B cell (primary cell): ENCODE measurements around the gene VPS45. TPM values are rescaled to one million over a fixed set of nuclear protein-coding genes. Genes with fewer than 3 reads are reported as not detected.

ENCODE experiments used
- ATAC-seq: fragments of 200-7000 bp; cut with Tn5 transposase; one replicate; pipeline ENCODE4 v1.10.0; 2021; ENCODE audit warnings: low read depth, mild to moderate bottlenecking, moderate number of reproducible peaks, moderate library complexity
- CTCF ChIA-PET: fragments of 350-600 bp; sonication (Branson Sonifier 250); formaldehyde crosslinking; loops from one replicate; lab custom pipeline; 2021; ENCODE audit warnings: antibody characterized with exemption, inconsistent platforms; lab: Charles Lee
- POLR2A ChIA-PET: fragments of 350-600 bp; sonication (Branson Sonifier 250); formaldehyde crosslinking; loops from one replicate; lab custom pipeline; 2021; ENCODE audit warnings: antibody characterized with exemption; lab: Charles Lee
- DNase-seq: peaks from one replicate; pipeline ENCODE4 v3.0.0; 2013
- H2AFZ ChIP-seq: 2 replicates; pipeline ENCODE4 v1.6.1; 2012; ENCODE audit warnings: mild to moderate bottlenecking, low read depth, low read length; ENCODE audit not compliant: insufficient read depth, poor library complexity, severe bottlenecking
- H3K27ac ChIP-seq, 2 donors: 1 replicate in 1 of 2; 2 replicates in 1 of 2; pipeline ENCODE4 v1.5.1; 2012 to 2013; ENCODE audit warnings: low read length in 2 of 2, mild to moderate bottlenecking in 2 of 2, moderate library complexity in 1 of 2
- H3K27me3 ChIP-seq, 4 experiments: fragments of 200-600 bp in 1 of 4; sonication (generic) in 1 of 4; replicated peaks in 1 of 4; 1 replicate in 2 of 4; 2 replicates in 2 of 4; pipeline versions ENCODE4 v1.6.1 to v1.7.0; 2013 to 2016; ENCODE audit warnings: low read length in 3 of 4, mild to moderate bottlenecking in 2 of 4, mixed read lengths in 1 of 4, moderate library complexity in 1 of 4; ENCODE audit not compliant: insufficient read depth in 4 of 4, control insufficient read depth in 3 of 4; ENCODE audit errors: control extremely low read depth in 1 of 4
- H3K36me3 ChIP-seq, 2 experiments: replicated peaks in 1 of 2; 1 replicate in 1 of 2; 2 replicates in 1 of 2; pipeline versions ENCODE4 v1.6.1 to v1.7.1; 2013; ENCODE audit warnings: low read length in 1 of 2; ENCODE audit not compliant: insufficient read depth in 2 of 2, control insufficient read depth in 1 of 2; ENCODE audit errors: control extremely low read depth in 1 of 2, extremely low read depth in 1 of 2
- H3K4me1 ChIP-seq, 2 donors: fragments of 200-600 bp in 1 of 2; sonication (generic) in 1 of 2; 1 replicate in 1 of 2; 2 replicates in 1 of 2; pipeline versions ENCODE4 v1.5.1 to v1.6.1; 2013 to 2017; ENCODE audit warnings: low read length in 2 of 2; ENCODE audit not compliant: control insufficient read depth in 2 of 2, insufficient read depth in 2 of 2
- H3K4me2 ChIP-seq: replicated peaks from 2 replicates; pipeline ENCODE3; 2012; ENCODE audit warnings: mild to moderate bottlenecking, low read depth, low read length; ENCODE audit not compliant: poor library complexity, severe bottlenecking
- H3K4me3 ChIP-seq, 5 experiments: fragments of 200-600 bp in 1 of 5; sonication (generic) in 1 of 5; 1 replicate in 3 of 5; 2 replicates in 2 of 5; pipeline versions ENCODE4 v1.5.1 to v1.7.0; 2011 to 2016; ENCODE audit warnings: low read length in 4 of 5, mild to moderate bottlenecking in 4 of 5, low read depth in 2 of 5, control low read depth in 1 of 5, moderate library complexity in 1 of 5; ENCODE audit not compliant: insufficient read depth in 1 of 5; ENCODE audit errors: control extremely low read depth in 1 of 5, extremely low read depth in 1 of 5
- H3K79me2 ChIP-seq: fragments of 200-600 bp; sonication (generic); one replicate; pipeline ENCODE4 v1.6.0; 2016; ENCODE audit warnings: low read length; ENCODE audit not compliant: control insufficient read depth, insufficient read depth
- H3K9ac ChIP-seq: fragments of 200-600 bp; sonication (generic); 2 replicates; pipeline ENCODE4 v1.6.1; 2017; ENCODE audit warnings: mild to moderate bottlenecking, low read length, moderate library complexity
- H3K9me3 ChIP-seq, 3 donors: one replicate each; pipeline versions ENCODE4 v1.6.1 to v1.7.1; 2013; ENCODE audit warnings: low read length in 2 of 3; ENCODE audit not compliant: control insufficient read depth in 2 of 3, insufficient read depth in 1 of 3; ENCODE audit errors: control extremely low read depth in 1 of 3
- H4K20me1 ChIP-seq: 2 replicates; pipeline ENCODE4 v1.6.0; 2012; ENCODE audit warnings: mild to moderate bottlenecking, low read length; ENCODE audit not compliant: insufficient read depth, control insufficient read depth, poor library complexity, severe bottlenecking
- H3K27ac Mint-ChIP-seq: one replicate; pipeline ENCODE4 v1.8.0; 2021; ENCODE audit warnings: mixed read lengths
- H3K27me3 Mint-ChIP-seq: one replicate; pipeline ENCODE4 v1.8.0; 2021; ENCODE audit warnings: mixed read lengths
- H3K4me1 Mint-ChIP-seq: one replicate; pipeline ENCODE4 v1.8.0; 2021; ENCODE audit warnings: mixed read lengths
- H3K4me3 Mint-ChIP-seq: one replicate; pipeline ENCODE4 v1.8.0; 2021; ENCODE audit warnings: mixed read lengths
- H3K9me3 Mint-ChIP-seq: one replicate; pipeline ENCODE4 v1.8.0; 2022; ENCODE audit warnings: mixed read lengths; ENCODE audit not compliant: insufficient read depth
- CTCF ChIP-seq: fragments of 200-600 bp; IDR thresholded peaks from one replicate; pipeline ENCODE4 v1.8.0; 2022; ENCODE audit warnings: antibody characterized with exemption, mild to moderate bottlenecking
- EZH2 ChIP-seq: IDR thresholded peaks from 2 replicates; pipeline ENCODE4 v1.6.1; 2012; ENCODE audit warnings: borderline replicate concordance, low read depth, mild to moderate bottlenecking, moderate library complexity, low read length; ENCODE audit not compliant: insufficient read depth, poor library complexity, severe bottlenecking
- WGBS: methylation state at CpG from one replicate; pipeline ENCODE4 v1.1.5; 2013; ENCODE audit warnings: missing lambda C conversion rate; ENCODE audit not compliant: insufficient coverage; 5-methylcytosine and 5-hydroxymethylcytosine counted together
- intact Hi-C: fragments of 100-400 bp; cut with micrococcal nuclease; formaldehyde crosslinking; loops from one replicate; pipeline ENCODE4 v1.10.0; 2022
- polyA plus RNA-seq: library from polyadenylated mRNA; depleted of rRNA; stranded (reverse); fragments of >200 nt; gene quantifications from 2 replicates; pipeline ENCODE4 v1.2.3, GENCODE V29; 2012
- total RNA-seq, 2 donors: library from RNA; stranded (reverse); fragments of 120-200 nt in 1 of 2; gene quantifications; 1 replicate in 1 of 2; 2 replicates in 1 of 2; pipeline versions ENCODE4 v1.2.3 to v1.2.4, GENCODE V29; 2013 to 2022

VPS45 gene
- total and polyA plus RNA-seq, 2 donors (not counting 1 experiment from before 2014, with no cell fraction given), result 23.4 to 49.1 TPM

GRCh38 chr1:150160964-150161621 lies 93.5 kb downstream of the VPS45 start:
- peak overlapping the region; percentile 93 for H3K4me3 Mint-ChIP-seq
- no peak for ATAC-seq
- peaks cover 2 to 38% of the 10 kb centered on the region in 2 experiments for H3K36me3 ChIP-seq
- H3K27me3 ChIP-seq, result no peaks in the 10 kb centered on the region
- no peaks in the 10 kb centered on the region for H3K27me3 Mint-ChIP-seq
- 0% methylated on average over 2 of the region's 7 CpGs for WGBS
- intact Hi-C loops, result loop anchor here (1.0 to 5.0 kb wide), 7 partner anchors 10 to 201 kb away; partner anchors contain the start of genes ANP32E, RPRD2 and VPS45
- H3K9ac ChIP-seq, result peak overlapping the region; percentile 62
- peak; percentile 53 for DNase-seq
- peak overlapping the region; percentile 46 to 70 (median 55) for H3K4me3 ChIP-seq
- no peaks in the 10 kb centered on the region for H3K9me3 Mint-ChIP-seq
- H4K20me1 ChIP-seq, result peaks cover 7% of the 10 kb centered on the region
- peaks cover 81 to 93% of the 10 kb centered on the region in 2 donors for H3K4me1 ChIP-seq
- H3K79me2 ChIP-seq, result peaks cover 11% of the 10 kb centered on the region
- peaks cover 99% of the 10 kb centered on the region for H3K4me1 Mint-ChIP-seq
- H3K27ac ChIP-seq, result peak overlapping the region; percentile 95
- ChIA-PET CTCF (interaction anchor here (0.6 to 23.1 kb wide), 15 partner anchors 8 to 199 kb away, joined by 3 to 637 read pairs (median 5); partner anchors contain the start of genes PLEKHO1 and VPS45), POLR2A (interaction anchor here (0.5 to 9.7 kb wide), 13 partner anchors 8 to 274 kb away, joined by 3 to 139 read pairs (median 5); partner anchors contain the start of gene PLEKHO1)
- H3K9me3 ChIP-seq, result no peaks in the 10 kb centered on the region
- peak overlapping the region; percentile 77 for H3K4me2 ChIP-seq
- no peak overlapping the region for H2AFZ ChIP-seq
- peak overlapping the region; percentile 99 for H3K27ac Mint-ChIP-seq
- TF ChIP-seq EZH2 (no peak), CTCF (no peak)
